ENCODE measurements around the gene CPNE8. TPM values are rescaled to one million over a fixed set of nuclear protein-coding genes. Genes with fewer than 3 reads are reported as not detected.

The CPNE8 gene
- total RNA-seq, 2 donors from 2014 or later = 3.5 to 5.3 TPM

DNA sequence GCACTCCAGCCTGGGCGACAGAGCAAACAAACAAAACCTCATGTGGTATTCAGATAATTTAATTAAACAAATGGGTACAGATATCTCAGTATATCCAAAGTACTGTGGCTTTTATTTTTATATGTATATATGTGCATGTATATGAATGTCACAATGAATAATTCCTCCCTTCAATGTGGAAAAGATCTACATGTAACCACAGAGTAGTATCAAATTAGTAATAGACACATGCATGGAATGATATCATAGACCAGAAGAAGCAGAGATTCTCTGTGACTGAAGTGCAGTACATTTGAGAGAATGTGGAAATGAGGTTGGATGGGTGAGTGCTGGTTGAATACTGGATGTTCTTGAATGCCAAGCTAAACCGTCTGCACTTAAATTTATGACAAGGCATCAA lies 222.9 kb downstream of the CPNE8 start:
- Histone ChIP-seq H3K4me3 (no peak overlapping the region), H3K4me1 (replicated peaks) (no peaks in the 10 kb centered on the region), H3K9me3 (no peaks in the 10 kb centered on the region), H3K36me3 (no peaks in the 10 kb centered on the region), H3K27me3 (replicated peaks; ENCODE audit: insufficient read depth) (no peaks in the 10 kb centered on the region), H3K27ac (no peak overlapping the region)
- intact Hi-C loops (cut with DNase I) = no loop called here
- 86% methylated on average over 2 of the region's 2 CpGs for WGBS
- TF ChIP-seq POLR2AphosphoS5 (IDR thresholded peaks at IDR 0.05) = no peak
- TF ChIP-seq, protein P1, sequence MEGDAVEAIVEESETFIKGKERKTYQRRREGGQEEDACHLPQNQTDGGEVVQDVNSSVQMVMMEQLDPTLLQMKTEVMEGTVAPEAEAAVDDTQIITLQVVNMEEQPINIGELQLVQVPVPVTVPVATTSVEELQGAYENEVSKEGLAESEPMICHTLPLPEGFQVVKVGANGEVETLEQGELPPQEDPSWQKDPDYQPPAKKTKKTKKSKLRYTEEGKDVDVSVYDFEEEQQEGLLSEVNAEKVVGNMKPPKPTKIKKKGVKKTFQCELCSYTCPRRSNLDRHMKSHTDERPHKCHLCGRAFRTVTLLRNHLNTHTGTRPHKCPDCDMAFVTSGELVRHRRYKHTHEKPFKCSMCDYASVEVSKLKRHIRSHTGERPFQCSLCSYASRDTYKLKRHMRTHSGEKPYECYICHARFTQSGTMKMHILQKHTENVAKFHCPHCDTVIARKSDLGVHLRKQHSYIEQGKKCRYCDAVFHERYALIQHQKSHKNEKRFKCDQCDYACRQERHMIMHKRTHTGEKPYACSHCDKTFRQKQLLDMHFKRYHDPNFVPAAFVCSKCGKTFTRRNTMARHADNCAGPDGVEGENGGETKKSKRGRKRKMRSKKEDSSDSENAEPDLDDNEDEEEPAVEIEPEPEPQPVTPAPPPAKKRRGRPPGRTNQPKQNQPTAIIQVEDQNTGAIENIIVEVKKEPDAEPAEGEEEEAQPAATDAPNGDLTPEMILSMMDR (IDR thresholded peaks at IDR 0.05) = no peak
- TF ChIP-seq POLR2A (IDR thresholded peaks at IDR 0.05) = no peak
- no peak for DNase-seq (ENCODE audit: low spot score)

- Histone ChIP-seq H3K4me1 (replicated peaks) (no peaks in the 10 kb centered on the region), H3K27me3 (replicated peaks; ENCODE audit: insufficient read depth) (no peaks in the 10 kb centered on the region), H3K27ac (no peak overlapping the region), H3K9me3 (no peaks in the 10 kb centered on the region), H3K4me3 (no peak overlapping the region), H3K36me3 (no peaks in the 10 kb centered on the region)
- intact Hi-C loops (cut with DNase I) = no loop called here
- WGBS = 37% methylated on average over 2 of the region's 2 CpGs
- DNase-seq (ENCODE audit: low spot score) = no peak
- no peak for TF ChIP-seq POLR2A (IDR thresholded peaks at IDR 0.05)
- TF ChIP-seq, protein P1 (IDR thresholded peaks at IDR 0.05) = no peak
- no peak for TF ChIP-seq POLR2AphosphoS5 (IDR thresholded peaks at IDR 0.05)
Observed at GRCh38 chr12:38669530-38669929, 235.9 kb downstream of the CPNE8 start.

- intact Hi-C loops (cut with DNase I) = no loop called here
- DNase-seq (ENCODE audit: low spot score) = no peak
- Histone ChIP-seq H3K9me3 (no peaks in the 10 kb centered on the region), H3K4me1 (replicated peaks) (no peaks in the 10 kb centered on the region), H3K4me3 (no peak overlapping the region), H3K27ac (no peak overlapping the region), H3K36me3 (no peaks in the 10 kb centered on the region), H3K27me3 (replicated peaks; ENCODE audit: insufficient read depth) (no peaks in the 10 kb centered on the region)
- no peak for TF ChIP-seq POLR2A (IDR thresholded peaks at IDR 0.05)
- TF ChIP-seq, protein P1 (IDR thresholded peaks at IDR 0.05) = no peak
- no peak for TF ChIP-seq POLR2AphosphoS5 (IDR thresholded peaks at IDR 0.05)
- 86% methylated on average over 1 of the region's 1 CpG for WGBS
Observed at GRCh38 chr12:38669081-38669480, 236.3 kb downstream of the CPNE8 start.

DNA sequence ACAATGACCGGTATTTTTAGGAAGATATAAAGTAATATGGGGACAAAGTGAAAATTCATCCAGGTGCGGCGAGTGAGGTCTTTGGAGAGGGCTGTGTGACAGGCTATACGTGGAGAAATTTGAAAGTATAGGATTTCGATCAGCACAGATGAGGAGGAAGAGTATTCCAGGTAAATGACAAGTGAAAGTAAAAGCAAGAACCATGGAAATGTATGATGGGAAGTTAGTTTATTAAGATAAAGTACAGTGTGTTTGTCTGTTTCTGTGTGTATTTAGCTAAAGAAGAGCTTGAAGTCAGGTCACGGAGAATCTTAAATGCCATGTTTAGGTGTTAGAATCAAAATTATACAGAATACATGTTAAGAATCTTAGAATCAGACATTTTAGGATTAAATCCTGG lies 239.0 kb downstream of the CPNE8 start:
- Histone ChIP-seq H3K4me3 (no peak overlapping the region), H3K27me3 (replicated peaks; ENCODE audit: insufficient read depth) (no peaks in the 10 kb centered on the region), H3K27ac (no peak overlapping the region), H3K9me3 (no peaks in the 10 kb centered on the region), H3K4me1 (replicated peaks) (no peaks in the 10 kb centered on the region), H3K36me3 (no peaks in the 10 kb centered on the region)
- no peak for TF ChIP-seq POLR2AphosphoS5 (IDR thresholded peaks at IDR 0.05)
- TF ChIP-seq, protein P1 (IDR thresholded peaks at IDR 0.05) = no peak
- no peak for TF ChIP-seq POLR2A (IDR thresholded peaks at IDR 0.05)
- intact Hi-C loops (cut with DNase I) = no loop called here
- WGBS = 87% methylated on average over 6 of the region's 6 CpGs
- DNase-seq (ENCODE audit: low spot score) = no peak

DNA sequence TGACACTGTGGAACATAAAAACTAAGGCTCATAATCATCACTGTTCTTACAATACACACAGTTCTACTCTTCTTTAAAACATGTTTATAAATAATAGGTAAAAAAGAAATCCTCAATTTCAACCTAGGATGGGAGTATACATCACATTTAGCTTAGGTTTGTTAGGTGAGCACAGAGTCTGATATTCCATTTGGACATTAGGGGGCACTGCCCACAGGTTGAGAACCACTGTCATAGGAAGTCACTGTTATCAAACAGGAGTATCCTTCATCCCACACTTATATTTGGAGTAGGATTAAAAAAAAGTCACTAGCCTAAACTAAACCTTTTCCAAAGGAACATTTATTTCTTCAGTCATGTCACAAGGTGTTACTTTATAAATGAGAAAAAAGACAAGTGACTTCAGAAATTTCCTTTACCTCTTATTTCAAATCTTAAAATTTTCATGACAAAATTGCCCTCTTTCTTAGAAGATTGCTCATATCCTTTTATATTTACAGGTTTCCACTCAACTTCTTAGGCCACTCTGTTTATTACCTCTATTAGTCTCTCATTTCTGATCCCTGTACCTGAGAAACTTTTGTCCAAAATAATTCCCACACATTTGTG lies 240.6 kb downstream of the CPNE8 start:
- Histone ChIP-seq H3K27me3 (replicated peaks; ENCODE audit: insufficient read depth) (no peaks in the 10 kb centered on the region), H3K4me3 (no peak overlapping the region), H3K4me1 (replicated peaks) (no peaks in the 10 kb centered on the region), H3K9me3 (no peaks in the 10 kb centered on the region), H3K36me3 (no peaks in the 10 kb centered on the region), H3K27ac (no peak overlapping the region)
- TF ChIP-seq POLR2AphosphoS5 (IDR thresholded peaks at IDR 0.05) = no peak
- TF ChIP-seq, protein P1 (IDR thresholded peaks at IDR 0.05) = peak in 1 of 4 experiments; percentile 7
- no peak for TF ChIP-seq POLR2A (IDR thresholded peaks at IDR 0.05)
- intact Hi-C loops (cut with DNase I) = no loop called here
- DNase-seq (ENCODE audit: low spot score) = no peak

Measured in prostate gland (tissue), 2 donors.